GM12864 (cell line): ENCODE data around the gene RAB15.

Experiments
- DNase-seq: peaks from one replicate; pipeline ENCODE4 v3.0.0-alpha.2; 2011; ENCODE audit warnings: low read depth
- H3K4me3 ChIP-seq: 2 replicates; pipeline ENCODE4 v1.5.1; 2011; ENCODE audit warnings: mild to moderate bottlenecking, low read depth, low read length, control low read depth
- TF ChIP-seq, protein P1 (sequence below): IDR thresholded peaks from 2 replicates; pipeline ENCODE4 v1.5.1; 2011; ENCODE audit warnings: low read depth, mild to moderate bottlenecking, moderate library complexity, low read length, control low read depth, inconsistent platforms; ENCODE audit errors: missing control alignments

The RAB15 gene

DNA sequence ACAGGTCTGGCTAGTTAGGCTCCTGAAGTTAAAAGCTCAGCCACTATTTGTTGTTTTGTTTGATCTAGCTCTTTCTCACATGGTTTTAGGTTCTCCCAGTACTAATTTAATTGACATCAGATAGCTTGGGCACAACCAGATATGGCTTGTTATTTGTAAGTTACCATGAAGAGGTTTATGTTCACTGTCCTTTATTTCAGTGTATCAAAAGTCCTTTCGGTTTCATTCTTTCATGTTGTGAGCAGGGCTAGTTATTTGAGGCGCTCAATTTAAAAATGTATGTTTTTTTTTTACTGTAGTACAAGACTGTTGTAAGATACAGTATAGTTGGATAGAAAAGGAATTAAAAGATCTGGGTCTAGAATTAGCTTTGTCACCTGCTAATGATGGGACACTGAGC, 36.6 kb downstream of the RAB15 start:
- no peak for DNase-seq
- TF ChIP-seq, protein P1, sequence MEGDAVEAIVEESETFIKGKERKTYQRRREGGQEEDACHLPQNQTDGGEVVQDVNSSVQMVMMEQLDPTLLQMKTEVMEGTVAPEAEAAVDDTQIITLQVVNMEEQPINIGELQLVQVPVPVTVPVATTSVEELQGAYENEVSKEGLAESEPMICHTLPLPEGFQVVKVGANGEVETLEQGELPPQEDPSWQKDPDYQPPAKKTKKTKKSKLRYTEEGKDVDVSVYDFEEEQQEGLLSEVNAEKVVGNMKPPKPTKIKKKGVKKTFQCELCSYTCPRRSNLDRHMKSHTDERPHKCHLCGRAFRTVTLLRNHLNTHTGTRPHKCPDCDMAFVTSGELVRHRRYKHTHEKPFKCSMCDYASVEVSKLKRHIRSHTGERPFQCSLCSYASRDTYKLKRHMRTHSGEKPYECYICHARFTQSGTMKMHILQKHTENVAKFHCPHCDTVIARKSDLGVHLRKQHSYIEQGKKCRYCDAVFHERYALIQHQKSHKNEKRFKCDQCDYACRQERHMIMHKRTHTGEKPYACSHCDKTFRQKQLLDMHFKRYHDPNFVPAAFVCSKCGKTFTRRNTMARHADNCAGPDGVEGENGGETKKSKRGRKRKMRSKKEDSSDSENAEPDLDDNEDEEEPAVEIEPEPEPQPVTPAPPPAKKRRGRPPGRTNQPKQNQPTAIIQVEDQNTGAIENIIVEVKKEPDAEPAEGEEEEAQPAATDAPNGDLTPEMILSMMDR: no peak
- H3K4me3 ChIP-seq: no peak overlapping the region

DNA sequence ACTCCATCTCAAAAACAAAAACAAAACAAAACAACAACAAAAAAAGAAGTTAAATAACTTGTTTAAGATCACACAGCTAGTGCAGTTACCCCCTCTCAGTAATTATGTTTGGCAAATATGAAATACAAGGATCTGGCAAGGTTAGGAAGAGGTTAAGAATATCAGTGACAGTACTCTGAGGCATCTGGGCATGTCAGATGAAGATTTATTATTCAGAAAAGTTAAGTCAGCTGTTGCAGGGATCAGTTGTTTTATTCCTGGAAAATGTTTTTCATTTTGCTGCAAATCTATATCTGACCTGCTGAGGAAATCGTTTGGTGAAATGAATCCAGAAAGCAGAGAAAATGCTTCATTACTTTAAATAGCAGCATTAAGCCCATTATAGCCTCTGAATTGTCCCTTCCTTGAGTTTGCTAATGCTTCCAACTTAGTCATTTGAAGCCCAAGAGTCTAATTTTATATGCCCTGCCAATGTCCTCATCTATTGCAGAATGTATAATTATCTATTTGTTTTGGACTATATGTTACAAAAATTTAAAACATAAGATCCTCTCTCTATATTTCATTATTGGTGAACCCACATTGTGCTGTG, 37.7 kb downstream of the RAB15 start:
- TF ChIP-seq, protein P1: no peak
- DNase-seq: no peak
- H3K4me3 ChIP-seq: no peak overlapping the region

DNA sequence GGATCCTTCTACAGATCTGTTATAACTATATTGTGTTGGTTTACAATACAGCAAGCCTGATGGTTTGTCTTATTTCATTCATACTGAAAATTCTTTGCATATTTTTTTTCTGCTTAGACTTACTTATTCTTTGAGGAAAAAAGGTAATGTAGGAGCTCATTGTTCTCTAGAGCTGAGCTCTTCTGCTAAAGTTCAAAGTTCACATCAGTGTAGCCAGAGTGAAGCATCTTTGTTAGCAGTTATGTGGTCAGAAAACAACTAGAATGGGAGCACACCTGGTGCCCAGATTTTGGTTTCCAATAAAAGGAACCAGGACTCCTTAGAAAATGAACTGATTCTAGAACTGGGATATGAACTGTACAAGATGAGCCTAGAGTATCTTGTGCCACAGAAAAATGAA, 39.9 kb downstream of the RAB15 start:
- no peak overlapping the region for H3K4me3 ChIP-seq
- TF ChIP-seq, protein P1: no peak
- no peak for DNase-seq

DNA sequence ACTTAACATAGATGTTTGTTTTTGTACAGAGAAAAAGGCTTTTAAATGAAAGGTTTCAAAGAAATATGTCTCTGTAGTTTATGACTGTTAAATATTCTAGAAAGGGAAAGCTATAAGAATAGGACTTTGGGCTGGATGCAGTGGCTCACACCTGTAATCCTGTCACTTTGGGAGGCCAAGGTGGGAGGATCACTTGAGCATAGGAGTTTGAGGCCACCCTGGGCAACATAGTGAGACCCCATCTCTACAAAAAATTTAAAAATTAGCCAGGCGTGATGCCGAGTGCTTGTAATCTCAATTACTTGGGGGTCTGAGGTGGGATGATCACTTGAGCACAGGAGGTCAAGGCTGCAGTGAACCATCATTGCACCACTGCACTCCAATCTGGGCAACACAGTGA, 41.0 kb downstream of the RAB15 start:
- TF ChIP-seq, protein P1: no peak
- no peak overlapping the region for H3K4me3 ChIP-seq
- no peak for DNase-seq

DNA sequence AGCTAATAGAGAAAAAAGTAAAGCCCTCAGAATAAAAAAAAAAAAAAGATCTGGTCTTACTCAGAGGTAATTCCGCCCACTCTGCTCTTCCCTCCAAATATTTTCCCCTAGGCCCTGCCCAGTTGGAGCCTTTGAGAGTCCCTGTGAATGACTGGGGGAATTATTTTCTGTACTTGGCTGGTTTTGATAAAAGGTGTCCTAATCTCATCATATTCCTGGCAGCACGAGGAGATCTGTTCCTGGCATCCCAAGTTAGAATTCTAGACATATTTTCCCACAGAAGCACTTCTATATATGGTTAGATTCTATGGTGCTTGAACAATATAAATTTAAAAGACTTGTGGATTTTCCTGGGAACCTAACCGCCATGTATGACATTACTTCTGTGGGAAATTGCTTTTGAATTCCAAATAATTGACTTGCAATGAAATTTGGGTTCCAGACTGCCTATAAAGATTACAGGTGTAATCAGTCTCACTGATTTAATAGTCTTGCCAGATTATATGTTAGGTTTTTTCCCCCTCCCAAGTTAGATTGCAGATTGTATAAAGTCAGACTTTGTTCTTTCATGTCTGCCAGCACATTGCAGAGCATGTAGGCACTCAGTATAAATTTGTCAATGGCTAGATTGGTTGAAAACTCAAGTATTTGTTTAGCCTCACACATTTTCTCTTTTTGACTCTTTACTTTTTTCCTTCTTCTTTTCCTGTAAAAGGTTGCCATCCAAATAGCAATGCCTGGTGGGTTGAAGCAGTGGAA, 41.9 kb downstream of the RAB15 start:
- H3K4me3 ChIP-seq: no peak overlapping the region
- TF ChIP-seq, protein P1: no peak
- no peak for DNase-seq

DNA sequence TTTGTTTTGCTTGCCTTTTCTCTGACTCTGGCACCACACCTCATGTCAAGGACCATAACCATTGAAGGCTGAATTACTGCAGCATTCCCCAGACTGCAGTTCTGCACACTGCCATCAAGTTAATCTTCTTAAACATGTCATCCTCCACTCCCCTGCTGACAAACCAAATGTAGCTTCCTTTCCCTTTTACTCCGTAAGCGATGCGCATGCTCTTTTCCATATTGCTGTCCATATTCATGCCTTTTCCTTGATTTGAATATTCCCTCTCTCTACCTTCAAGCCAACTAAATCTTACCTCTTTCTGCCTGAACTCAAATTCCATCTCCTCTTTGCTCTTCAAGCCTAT, 43.1 kb downstream of the RAB15 start:
- no peak for DNase-seq
- H3K4me3 ChIP-seq: no peak overlapping the region
- TF ChIP-seq, protein P1: no peak

DNA sequence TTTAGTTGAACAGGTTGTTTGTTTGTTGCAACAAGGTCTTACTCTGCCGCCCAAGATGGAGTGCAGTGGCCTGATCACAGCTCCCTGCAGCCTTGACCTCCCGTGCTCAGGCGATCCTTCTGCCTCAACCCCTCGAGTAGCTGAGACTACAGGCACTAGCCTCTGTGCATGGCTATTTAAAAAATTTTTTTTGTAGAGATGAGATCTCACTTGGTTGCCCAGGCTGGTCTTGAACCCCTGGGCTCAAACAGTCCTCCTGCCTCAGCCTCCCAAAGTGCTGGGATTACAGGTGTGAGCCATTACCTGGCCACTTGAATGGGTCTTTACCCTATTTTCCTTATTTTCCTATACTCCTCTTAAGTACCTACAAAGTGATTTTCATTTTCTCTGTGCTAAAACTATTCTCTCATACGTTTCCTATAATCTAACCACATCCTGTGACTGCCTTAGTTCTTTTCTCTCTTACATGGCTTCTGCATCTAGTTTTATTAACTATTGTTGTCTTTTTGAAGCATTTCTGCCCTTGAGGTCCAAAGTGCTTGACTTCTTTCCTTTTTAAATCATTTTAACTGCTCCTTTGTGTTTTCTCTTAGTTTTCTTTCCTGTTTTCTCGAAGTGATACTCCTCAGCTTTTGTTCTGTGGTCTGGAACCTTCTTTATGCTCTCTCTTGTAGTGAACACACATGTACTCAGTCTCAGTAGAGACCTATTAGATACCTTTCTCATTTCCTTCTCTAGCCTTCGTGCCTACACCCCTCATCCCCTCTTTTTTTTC, 43.7 kb downstream of the RAB15 start:
- TF ChIP-seq, protein P1: no peak
- no peak overlapping the region for H3K4me3 ChIP-seq

More for the DNA sequence above, 43.7 kb downstream of the RAB15 start:
- no peak for DNase-seq
